Measurements from ENCODE around the gene MEA1. TPM values are rescaled to one million over a fixed set of nuclear protein-coding genes. Genes with fewer than 3 reads are reported as not detected.

Gene MEA1
- total and polyA plus RNA-seq, 5 donors from 2014 or later: 27.6 to 121 (median 76.1) TPM

DNA sequence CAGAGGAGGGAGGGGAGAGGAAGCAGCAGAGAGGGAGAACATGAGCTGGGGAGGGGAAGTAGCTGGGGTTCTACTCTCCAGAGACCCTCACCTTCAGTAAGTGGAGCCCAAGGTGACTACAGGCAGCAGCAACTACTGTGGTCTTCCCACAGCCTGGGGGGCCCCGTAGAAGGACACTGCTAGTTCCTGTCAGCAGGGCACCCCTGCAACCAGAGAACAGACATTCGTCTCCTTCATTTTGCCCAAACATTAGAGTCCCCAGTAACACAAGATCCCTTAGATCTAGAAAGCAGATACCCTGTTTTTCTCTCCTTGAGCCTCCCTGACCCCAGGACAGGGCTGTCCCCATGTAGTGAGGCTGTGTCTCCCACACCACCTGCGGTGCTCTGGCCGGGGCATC, 45.0 kb downstream of the MEA1 start:
- Mint-ChIP-seq H3K27me3 (no peaks in the 10 kb centered on the region), H3K4me3 (no peak overlapping the region), H3K36me3 (peaks cover 2% of the 10 kb centered on the region), H3K27ac (no peak overlapping the region), H3K4me1 (peaks cover 0 to 7% (median 5%) of the 10 kb centered on the region in 4 donors), H3K9me3 (no peaks in the 10 kb centered on the region)
- DNase-seq (no peak), ATAC-seq (ENCODE audit: low read depth in 2 of 2) (no peak)
- no peaks in the 10 kb centered on the region for H3K9me3 ChIP-seq (ENCODE audit: control insufficient read depth in 2 of 2, low read length in 2 of 2)
- no peak overlapping the region for H3K27ac ChIP-seq (ENCODE audit: insufficient read depth, low read length, poor library complexity, severe bottlenecking)
- H3K36me3 ChIP-seq (ENCODE audit: control insufficient read depth, insufficient read depth, low read length): peaks cover 10% of the 10 kb centered on the region
- H3K4me1 ChIP-seq (ENCODE audit: control insufficient read depth, insufficient read depth, low read length, poor library complexity, severe bottlenecking): no peaks in the 10 kb centered on the region
- H3K4me3 ChIP-seq (ENCODE audit: low read depth, low read length): no peak overlapping the region
- H3K27me3 ChIP-seq (ENCODE audit: control insufficient read depth, insufficient read depth, low read length): no peaks in the 10 kb centered on the region

- peaks cover 12% of the 10 kb centered on the region for H3K36me3 ChIP-seq (ENCODE audit: control insufficient read depth, insufficient read depth, low read length)
- no peaks in the 10 kb centered on the region for H3K4me1 ChIP-seq (ENCODE audit: control insufficient read depth, insufficient read depth, low read length, poor library complexity, severe bottlenecking)
- no peaks in the 10 kb centered on the region for H3K9me3 Mint-ChIP-seq
- H3K4me3 Mint-ChIP-seq: no peak overlapping the region
- ATAC-seq (ENCODE audit: low read depth in 2 of 2): no peak
- H3K27ac ChIP-seq (ENCODE audit: insufficient read depth, low read length, poor library complexity, severe bottlenecking): no peak overlapping the region
- no peaks in the 10 kb centered on the region for H3K9me3 ChIP-seq (ENCODE audit: control insufficient read depth in 2 of 2, low read length in 2 of 2)
- peaks cover 0 to 7% (median 3%) of the 10 kb centered on the region in 4 donors for H3K4me1 Mint-ChIP-seq
- H3K27me3 Mint-ChIP-seq: no peaks in the 10 kb centered on the region
- no peaks in the 10 kb centered on the region for H3K36me3 Mint-ChIP-seq
- H3K27me3 ChIP-seq (ENCODE audit: control insufficient read depth, insufficient read depth, low read length): no peaks in the 10 kb centered on the region
- H3K27ac Mint-ChIP-seq: no peak overlapping the region
- no peak for DNase-seq
- no peak overlapping the region for H3K4me3 ChIP-seq (ENCODE audit: low read depth, low read length)
These were observed 45.5 kb downstream of the MEA1 start for GRCh38 chr6:42968126-42968701.

DNA sequence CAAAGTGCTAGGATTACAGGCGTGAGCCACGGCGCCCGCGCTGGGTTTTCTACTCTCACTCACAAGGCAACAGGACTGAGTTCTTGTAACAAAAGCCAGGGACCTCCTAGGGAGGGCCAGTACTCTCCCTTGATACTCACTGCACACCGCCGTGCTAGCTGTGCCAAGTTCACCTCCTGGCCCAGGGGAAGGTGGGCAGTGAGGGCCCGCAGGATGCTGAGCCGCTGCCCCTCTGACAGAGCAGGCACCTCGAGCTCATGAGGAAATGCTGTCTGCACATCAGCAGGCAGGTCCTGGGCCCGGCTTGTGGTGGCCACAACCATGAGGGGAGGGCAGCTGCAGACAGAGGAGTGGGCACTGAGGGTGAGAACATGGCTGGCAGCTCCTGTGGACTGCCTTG, 46.5 kb downstream of the MEA1 start:
- Histone ChIP-seq H3K4me3 (ENCODE audit: low read depth, low read length) (no peak overlapping the region), H3K27ac (ENCODE audit: insufficient read depth, low read length, poor library complexity, severe bottlenecking) (no peak overlapping the region), H3K27me3 (ENCODE audit: control insufficient read depth, insufficient read depth, low read length) (no peaks in the 10 kb centered on the region), H3K4me1 (ENCODE audit: control insufficient read depth, insufficient read depth, low read length, poor library complexity, severe bottlenecking) (no peaks in the 10 kb centered on the region), H3K9me3 (ENCODE audit: control insufficient read depth in 2 of 2, low read length in 2 of 2) (no peaks in the 10 kb centered on the region), H3K36me3 (ENCODE audit: control insufficient read depth, insufficient read depth, low read length) (peaks cover 12% of the 10 kb centered on the region)
- DNase-seq (no peak), ATAC-seq (ENCODE audit: low read depth in 2 of 2) (no peak)
- H3K27ac Mint-ChIP-seq: no peak overlapping the region
- no peaks in the 10 kb centered on the region for H3K36me3 Mint-ChIP-seq
- H3K4me3 Mint-ChIP-seq: no peak overlapping the region
- peaks cover 0 to 7% (median 3%) of the 10 kb centered on the region in 4 donors for H3K4me1 Mint-ChIP-seq
- no peaks in the 10 kb centered on the region for H3K27me3 Mint-ChIP-seq
- H3K9me3 Mint-ChIP-seq: no peaks in the 10 kb centered on the region

DNA sequence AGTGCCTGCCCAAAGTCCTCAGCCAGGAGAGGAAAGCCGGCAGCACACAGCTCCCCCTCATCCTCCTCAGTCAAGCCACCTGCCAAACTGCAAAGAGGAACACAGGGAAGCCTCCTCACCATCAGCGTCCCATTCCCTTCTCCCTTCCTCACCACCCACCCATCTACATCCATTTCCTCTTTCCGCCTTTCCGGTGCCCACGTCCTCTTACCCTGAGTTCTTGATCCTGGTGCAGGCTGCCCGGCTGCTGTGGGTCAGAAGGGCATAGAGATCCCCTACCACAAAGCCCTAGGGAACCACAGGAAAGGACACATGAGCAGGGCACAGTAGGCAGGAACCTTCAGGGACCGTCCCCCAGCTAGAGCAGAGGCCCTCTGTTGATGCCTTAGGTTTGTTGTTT, 47.2 kb downstream of the MEA1 start:
- H3K9me3 ChIP-seq (ENCODE audit: control insufficient read depth in 2 of 2, low read length in 2 of 2): no peaks in the 10 kb centered on the region
- Mint-ChIP-seq H3K27me3 (no peaks in the 10 kb centered on the region), H3K36me3 (no peaks in the 10 kb centered on the region), H3K4me1 (peaks cover 0 to 9% (median 3%) of the 10 kb centered on the region in 4 donors), H3K4me3 (no peak overlapping the region), H3K27ac (no peak overlapping the region), H3K9me3 (no peaks in the 10 kb centered on the region)
- no peaks in the 10 kb centered on the region for H3K4me1 ChIP-seq (ENCODE audit: control insufficient read depth, insufficient read depth, low read length, poor library complexity, severe bottlenecking)
- no peak overlapping the region for H3K4me3 ChIP-seq (ENCODE audit: low read depth, low read length)
- peaks cover 12% of the 10 kb centered on the region for H3K36me3 ChIP-seq (ENCODE audit: control insufficient read depth, insufficient read depth, low read length)
- H3K27me3 ChIP-seq (ENCODE audit: control insufficient read depth, insufficient read depth, low read length): no peaks in the 10 kb centered on the region
- ATAC-seq (ENCODE audit: low read depth in 2 of 2) (no peak), DNase-seq (no peak)
- H3K27ac ChIP-seq (ENCODE audit: insufficient read depth, low read length, poor library complexity, severe bottlenecking): no peak overlapping the region

DNA sequence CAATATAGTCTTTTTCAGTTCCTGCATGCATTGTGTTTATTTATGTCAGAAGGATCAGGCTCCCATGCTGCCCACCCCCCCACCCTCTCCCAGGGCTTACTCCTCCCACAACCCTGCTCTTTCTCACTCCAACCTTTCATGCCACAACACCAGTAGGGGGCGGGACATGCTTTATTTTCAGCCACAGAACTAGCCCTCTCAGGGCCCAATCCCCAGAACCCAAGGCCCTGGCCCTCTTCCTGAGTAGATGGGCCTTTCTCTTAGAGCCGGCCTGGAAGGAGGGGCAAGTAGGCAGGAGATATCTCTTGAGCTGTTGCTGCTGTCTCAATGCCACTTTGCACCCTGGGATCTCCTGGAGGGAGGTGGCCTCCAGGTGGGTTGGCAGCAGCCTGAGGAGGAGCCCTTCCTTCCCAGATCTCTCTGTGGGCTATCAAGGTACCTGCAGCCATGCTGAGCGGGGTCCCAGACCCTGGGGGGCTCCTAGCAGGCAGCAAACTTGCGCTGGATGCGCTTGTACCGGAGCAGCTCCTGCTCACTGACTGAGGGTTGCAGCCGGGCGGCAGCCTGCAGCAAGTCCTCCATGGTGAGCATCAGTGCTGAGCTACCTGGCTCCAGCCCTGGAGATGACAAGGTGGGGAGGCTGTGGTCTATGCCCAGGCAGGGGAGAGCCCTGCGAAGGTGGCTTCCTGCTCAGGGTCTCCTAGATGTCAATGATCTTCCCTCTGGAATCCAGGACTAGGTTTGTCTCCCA, 49.7 kb downstream of the MEA1 start:
- H3K4me3 Mint-ChIP-seq: no peak overlapping the region
- peaks cover 9% of the 10 kb centered on the region for H3K36me3 ChIP-seq (ENCODE audit: control insufficient read depth, insufficient read depth, low read length)
- H3K36me3 Mint-ChIP-seq: no peaks in the 10 kb centered on the region

GRCh38 chr6:42963179-42963854, 50.4 kb downstream of the MEA1 start:
- Mint-ChIP-seq H3K36me3 (no peaks in the 10 kb centered on the region), H3K4me1 (peaks cover 0 to 18% (median 10%) of the 10 kb centered on the region in 4 donors), H3K27ac (no peak overlapping the region), H3K27me3 (no peaks in the 10 kb centered on the region), H3K9me3 (no peaks in the 10 kb centered on the region), H3K4me3 (no peak overlapping the region)
- H3K36me3 ChIP-seq (ENCODE audit: control insufficient read depth, insufficient read depth, low read length): peaks cover 8% of the 10 kb centered on the region
- H3K4me3 ChIP-seq (ENCODE audit: low read depth, low read length): no peak overlapping the region
- no peak overlapping the region for H3K27ac ChIP-seq (ENCODE audit: insufficient read depth, low read length, poor library complexity, severe bottlenecking)
- peaks cover 14% of the 10 kb centered on the region for H3K4me1 ChIP-seq (ENCODE audit: control insufficient read depth, insufficient read depth, low read length, poor library complexity, severe bottlenecking)
- no peak for DNase-seq
- H3K27me3 ChIP-seq (ENCODE audit: control insufficient read depth, insufficient read depth, low read length): no peaks in the 10 kb centered on the region
- no peaks in the 10 kb centered on the region for H3K9me3 ChIP-seq (ENCODE audit: control insufficient read depth in 2 of 2, low read length in 2 of 2)
- no peak for ATAC-seq (ENCODE audit: low read depth in 2 of 2)

More for the DNA sequence above, 49.7 kb downstream of the MEA1 start:
- H3K27me3 ChIP-seq (ENCODE audit: control insufficient read depth, insufficient read depth, low read length): no peaks in the 10 kb centered on the region
- ATAC-seq (ENCODE audit: low read depth in 2 of 2) (no peak), DNase-seq (peak in 2 of 3 donors; percentile 29 to 59)
- Mint-ChIP-seq H3K9me3 (no peaks in the 10 kb centered on the region), H3K27me3 (no peaks in the 10 kb centered on the region), H3K27ac (no peak overlapping the region), H3K4me1 (peaks cover 0 to 18% (median 11%) of the 10 kb centered on the region in 4 donors)
- H3K27ac ChIP-seq (ENCODE audit: insufficient read depth, low read length, poor library complexity, severe bottlenecking): no peak overlapping the region
- H3K9me3 ChIP-seq (ENCODE audit: control insufficient read depth in 2 of 2, low read length in 2 of 2): no peaks in the 10 kb centered on the region
- peaks cover 14% of the 10 kb centered on the region for H3K4me1 ChIP-seq (ENCODE audit: control insufficient read depth, insufficient read depth, low read length, poor library complexity, severe bottlenecking)
- no peak overlapping the region for H3K4me3 ChIP-seq (ENCODE audit: low read depth, low read length)

GRCh38 chr6:42962502-42963178, 51.1 kb downstream of the MEA1 start:
- DNase-seq (no peak), ATAC-seq (ENCODE audit: low read depth in 2 of 2) (no peak)
- Histone ChIP-seq H3K36me3 (ENCODE audit: control insufficient read depth, insufficient read depth, low read length) (peaks cover 7% of the 10 kb centered on the region), H3K9me3 (ENCODE audit: control insufficient read depth in 2 of 2, low read length in 2 of 2) (no peaks in the 10 kb centered on the region), H3K27me3 (ENCODE audit: control insufficient read depth, insufficient read depth, low read length) (no peaks in the 10 kb centered on the region), H3K4me3 (ENCODE audit: low read depth, low read length) (no peak overlapping the region), H3K27ac (ENCODE audit: insufficient read depth, low read length, poor library complexity, severe bottlenecking) (no peak overlapping the region), H3K4me1 (ENCODE audit: control insufficient read depth, insufficient read depth, low read length, poor library complexity, severe bottlenecking) (peaks cover 14% of the 10 kb centered on the region)
- Mint-ChIP-seq H3K36me3 (no peaks in the 10 kb centered on the region), H3K4me3 (peak overlapping the region in 1 of 4 donors; percentile 43), H3K27me3 (no peaks in the 10 kb centered on the region), H3K9me3 (no peaks in the 10 kb centered on the region), H3K27ac (no peak overlapping the region), H3K4me1 (peaks cover 0 to 18% (median 10%) of the 10 kb centered on the region in 4 donors)

Data from CD4-positive, CD25-positive, alpha-beta regulatory T cell (primary cell).